Measurements from ENCODE around the gene TRPT1.

Gene TRPT1

GRCh38 chr11:64245401-64245796 lies 19.4 kb upstream of the TRPT1 start:
- in situ Hi-C loops (cut with MboI; ENCODE audit: low sequenced_read_pairs, unreplicated experiment): no loop called here
- TF ChIP-seq CTCF (IDR thresholded peaks at IDR 0.05; ENCODE audit: borderline replicate concordance, control extremely low read depth, extremely low read depth, insufficient read depth, missing control alignments): no peak
- no peak for DNase-seq (ENCODE audit: low spot score)

GRCh38 chr11:64244966-64245365 lies 19.0 kb upstream of the TRPT1 start:
- in situ Hi-C loops (cut with MboI; ENCODE audit: low sequenced_read_pairs, unreplicated experiment): no loop called here
- no peak for DNase-seq (ENCODE audit: low spot score)
- no peak for TF ChIP-seq CTCF (IDR thresholded peaks at IDR 0.05; ENCODE audit: borderline replicate concordance, control extremely low read depth, extremely low read depth, insufficient read depth, missing control alignments)

DNA sequence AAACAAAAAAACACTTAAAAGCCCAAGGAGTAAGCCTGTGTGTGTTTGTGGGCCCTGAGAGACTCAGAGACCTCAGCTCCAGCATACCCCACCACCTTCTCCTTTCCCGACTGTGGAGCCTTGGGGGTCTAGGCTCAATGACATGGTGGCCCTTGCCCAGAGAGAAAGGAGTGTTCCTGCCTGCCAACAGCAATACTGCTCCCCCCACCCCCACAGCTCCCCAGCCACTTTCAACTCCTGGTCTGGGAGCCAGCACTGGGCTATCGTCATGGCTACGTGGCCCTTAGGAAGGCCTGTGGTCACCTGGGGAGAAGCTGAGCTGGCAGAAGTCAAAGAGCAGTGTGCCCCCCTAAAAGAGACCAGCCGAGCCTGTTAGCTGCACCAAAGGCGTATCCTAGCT lies 18.1 kb upstream of the TRPT1 start:
- in situ Hi-C loops (cut with MboI; ENCODE audit: low sequenced_read_pairs, unreplicated experiment): no loop called here
- TF ChIP-seq CTCF (IDR thresholded peaks at IDR 0.05; ENCODE audit: borderline replicate concordance, control extremely low read depth, extremely low read depth, insufficient read depth, missing control alignments): no peak
- no peak for DNase-seq (ENCODE audit: low spot score)

GRCh38 chr11:64243236-64243854 lies 17.4 kb upstream of the TRPT1 start:
- in situ Hi-C loops (cut with MboI; ENCODE audit: low sequenced_read_pairs, unreplicated experiment): no loop called here
- no peak for TF ChIP-seq CTCF (IDR thresholded peaks at IDR 0.05; ENCODE audit: borderline replicate concordance, control extremely low read depth, extremely low read depth, insufficient read depth, missing control alignments)
- DNase-seq (ENCODE audit: low spot score): no peak

DNA sequence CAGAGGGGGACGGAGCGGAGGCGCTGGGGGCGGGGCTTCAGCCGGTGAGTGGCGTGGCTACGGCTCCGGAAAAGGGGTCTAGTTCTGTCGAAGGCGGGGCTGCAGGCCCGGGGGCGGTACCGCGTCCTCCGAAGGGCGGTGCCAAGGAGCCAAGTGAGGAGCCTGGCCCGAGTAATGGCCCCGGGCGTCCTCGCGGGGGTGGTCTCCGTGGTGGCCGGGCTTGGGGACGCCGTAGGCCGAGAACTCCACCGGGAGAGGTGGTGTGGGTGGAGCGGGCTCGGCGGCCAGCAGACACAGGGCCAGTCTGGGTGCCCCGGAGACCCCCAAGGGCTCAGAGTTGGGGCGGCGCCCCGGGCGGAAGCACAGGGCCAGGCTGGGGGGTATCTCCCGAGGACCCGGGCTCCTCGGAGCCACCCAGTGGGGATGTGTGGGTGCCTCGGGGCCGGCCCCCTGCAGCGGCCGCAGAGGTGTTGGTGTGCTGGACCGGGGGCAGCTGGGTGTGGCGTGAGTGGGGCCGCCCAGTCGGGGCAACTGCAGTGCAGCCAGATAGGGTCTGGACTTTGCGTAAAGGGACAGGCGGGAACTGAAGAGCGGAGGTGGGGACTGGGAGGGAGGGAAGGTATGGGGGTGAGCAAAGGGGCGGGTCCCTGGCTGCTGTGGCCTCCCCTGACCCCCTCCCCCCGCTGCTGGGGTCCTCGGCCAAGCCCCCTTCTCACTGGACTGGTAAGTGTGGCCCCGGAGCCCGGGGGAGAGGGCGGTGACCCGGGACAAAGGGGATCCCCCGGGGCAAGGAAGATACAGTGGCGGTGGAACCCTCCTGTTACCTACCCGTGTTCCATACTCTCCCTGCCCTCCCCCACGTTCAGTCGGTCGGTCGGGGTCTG lies 15.7 kb upstream of the TRPT1 start:
- peak; percentile 97 for DNase-seq (ENCODE audit: low spot score)
- TF ChIP-seq CTCF (IDR thresholded peaks at IDR 0.05; ENCODE audit: borderline replicate concordance, control extremely low read depth, extremely low read depth, insufficient read depth, missing control alignments): no peak
- in situ Hi-C loops (cut with MboI; ENCODE audit: low sequenced_read_pairs, unreplicated experiment): no loop called here

GRCh38 chr11:64241241-64241490 lies 15.2 kb upstream of the TRPT1 start:
- in situ Hi-C loops (cut with MboI; ENCODE audit: low sequenced_read_pairs, unreplicated experiment): no loop called here
- no peak for TF ChIP-seq CTCF (IDR thresholded peaks at IDR 0.05; ENCODE audit: borderline replicate concordance, control extremely low read depth, extremely low read depth, insufficient read depth, missing control alignments)
- no peak for DNase-seq (ENCODE audit: low spot score)
